ENCODE data around the gene MALRD1.

The MALRD1 gene

GRCh38 chr10:19658622-19659233, 610.1 kb downstream of the MALRD1 start:
- Histone ChIP-seq H3K79me1 (ENCODE audit: low read length) (no peaks in the 10 kb centered on the region), H3K9ac (ENCODE audit: low read length) (no peak overlapping the region), H3K23ac (ENCODE audit: low read length) (no peak overlapping the region), H2BK5ac (ENCODE audit: low read length) (no peak overlapping the region), H3K4me2 (ENCODE audit: low read length) (no peak overlapping the region), H2AK5ac (ENCODE audit: low read length) (no peak overlapping the region), H3K56ac (ENCODE audit: low read length) (no peak overlapping the region), H3K4me1 (ENCODE audit: control insufficient read depth, low read depth, low read length) (no peaks in the 10 kb centered on the region), H3K27ac (ENCODE audit: low read depth, low read length) (no peak overlapping the region), H3K4ac (ENCODE audit: low read depth, low read length) (no peak overlapping the region), H3K79me2 (ENCODE audit: control insufficient read depth, insufficient read depth, low read length) (no peaks in the 10 kb centered on the region), H3K18ac (ENCODE audit: low read length) (no peak overlapping the region), H3K4me3 (ENCODE audit: low read length) (no peak overlapping the region), H3K27me3 (ENCODE audit: insufficient read depth, low read length, poor library complexity) (no peaks in the 10 kb centered on the region), H2BK120ac (ENCODE audit: low read depth, low read length) (no peak overlapping the region), H4K5ac (ENCODE audit: low read length) (no peak overlapping the region), H2BK15ac (replicated peaks; ENCODE audit: low read depth) (no peak overlapping the region), H3K36me3 (ENCODE audit: control insufficient read depth, insufficient read depth, low read length) (no peaks in the 10 kb centered on the region), H4K8ac (ENCODE audit: low read depth, low read length) (no peak overlapping the region)
- no peak for DNase-seq
- WGBS (ENCODE audit: extremely low coverage, insufficient coverage, low lambda C conversion rate) = no CpG with 5 or more reads among the region's 5 CpGs

GRCh38 chr10:19659920-19660655, 611.5 kb downstream of the MALRD1 start:
- no peak overlapping the region for H3K18ac ChIP-seq (ENCODE audit: low read length)
- H3K4me1 ChIP-seq (ENCODE audit: control insufficient read depth, low read depth, low read length) = no peaks in the 10 kb centered on the region
- H3K27ac ChIP-seq (ENCODE audit: low read depth, low read length) = no peak overlapping the region
- H3K9ac ChIP-seq (ENCODE audit: low read length) = no peak overlapping the region
- no peaks in the 10 kb centered on the region for H3K79me1 ChIP-seq (ENCODE audit: low read length)
- H3K36me3 ChIP-seq (ENCODE audit: control insufficient read depth, insufficient read depth, low read length) = no peaks in the 10 kb centered on the region
- H3K27me3 ChIP-seq (ENCODE audit: insufficient read depth, low read length, poor library complexity) = no peaks in the 10 kb centered on the region
- no peak overlapping the region for H2BK120ac ChIP-seq (ENCODE audit: low read depth, low read length)
- no peak overlapping the region for H2BK15ac ChIP-seq (replicated peaks; ENCODE audit: low read depth)
- WGBS (ENCODE audit: extremely low coverage, insufficient coverage, low lambda C conversion rate) = no CpG with 5 or more reads among the region's 4 CpGs
- H4K8ac ChIP-seq (ENCODE audit: low read depth, low read length) = no peak overlapping the region
- no peak overlapping the region for H3K56ac ChIP-seq (ENCODE audit: low read length)
- no peak overlapping the region for H2AK5ac ChIP-seq (ENCODE audit: low read length)
- no peak overlapping the region for H3K4me3 ChIP-seq (ENCODE audit: low read length)
- no peak overlapping the region for H3K23ac ChIP-seq (ENCODE audit: low read length)
- H2BK5ac ChIP-seq (ENCODE audit: low read length) = no peak overlapping the region
- H3K4ac ChIP-seq (ENCODE audit: low read depth, low read length) = no peak overlapping the region
- H3K4me2 ChIP-seq (ENCODE audit: low read length) = no peak overlapping the region
- no peak overlapping the region for H4K5ac ChIP-seq (ENCODE audit: low read length)
- no peaks in the 10 kb centered on the region for H3K79me2 ChIP-seq (ENCODE audit: control insufficient read depth, insufficient read depth, low read length)
- DNase-seq = no peak

- Histone ChIP-seq H3K4me1 (ENCODE audit: control insufficient read depth, low read depth, low read length) (no peaks in the 10 kb centered on the region), H3K18ac (ENCODE audit: low read length) (no peak overlapping the region), H2BK15ac (replicated peaks; ENCODE audit: low read depth) (no peak overlapping the region), H4K5ac (ENCODE audit: low read length) (no peak overlapping the region), H3K36me3 (ENCODE audit: control insufficient read depth, insufficient read depth, low read length) (no peaks in the 10 kb centered on the region), H3K23ac (ENCODE audit: low read length) (no peak overlapping the region), H3K27me3 (ENCODE audit: insufficient read depth, low read length, poor library complexity) (no peaks in the 10 kb centered on the region), H2AK5ac (ENCODE audit: low read length) (no peak overlapping the region), H2BK5ac (ENCODE audit: low read length) (no peak overlapping the region), H3K4ac (ENCODE audit: low read depth, low read length) (no peak overlapping the region), H3K56ac (ENCODE audit: low read length) (no peak overlapping the region), H2BK120ac (ENCODE audit: low read depth, low read length) (no peak overlapping the region), H3K79me2 (ENCODE audit: control insufficient read depth, insufficient read depth, low read length) (no peaks in the 10 kb centered on the region), H3K27ac (ENCODE audit: low read depth, low read length) (no peak overlapping the region), H4K8ac (ENCODE audit: low read depth, low read length) (no peak overlapping the region), H3K79me1 (ENCODE audit: low read length) (no peaks in the 10 kb centered on the region), H3K4me3 (ENCODE audit: low read length) (no peak overlapping the region), H3K4me2 (ENCODE audit: low read length) (no peak overlapping the region), H3K9ac (ENCODE audit: low read length) (no peak overlapping the region)
- no CpG with 5 or more reads among the region's 1 CpG for WGBS (ENCODE audit: extremely low coverage, insufficient coverage, low lambda C conversion rate)
- DNase-seq = peak; percentile 7
These were observed 614.7 kb downstream of the MALRD1 start for GRCh38 chr10:19663344-19663743.

- H3K79me1 ChIP-seq (ENCODE audit: low read length) = no peaks in the 10 kb centered on the region
- no peak overlapping the region for H2BK5ac ChIP-seq (ENCODE audit: low read length)
- no peak overlapping the region for H3K4me3 ChIP-seq (ENCODE audit: low read length)
- H4K5ac ChIP-seq (ENCODE audit: low read length) = no peak overlapping the region
- H3K23ac ChIP-seq (ENCODE audit: low read length) = no peak overlapping the region
- H3K27me3 ChIP-seq (ENCODE audit: insufficient read depth, low read length, poor library complexity) = no peaks in the 10 kb centered on the region
- H3K4ac ChIP-seq (ENCODE audit: low read depth, low read length) = no peak overlapping the region
- H3K27ac ChIP-seq (ENCODE audit: low read depth, low read length) = no peak overlapping the region
- H4K8ac ChIP-seq (ENCODE audit: low read depth, low read length) = no peak overlapping the region
- H2BK120ac ChIP-seq (ENCODE audit: low read depth, low read length) = no peak overlapping the region
- H3K18ac ChIP-seq (ENCODE audit: low read length) = no peak overlapping the region
- no peaks in the 10 kb centered on the region for H3K79me2 ChIP-seq (ENCODE audit: control insufficient read depth, insufficient read depth, low read length)
- WGBS (ENCODE audit: extremely low coverage, insufficient coverage, low lambda C conversion rate) = no CpG with 5 or more reads among the region's 5 CpGs
- H2AK5ac ChIP-seq (ENCODE audit: low read length) = no peak overlapping the region
- DNase-seq = no peak
- no peak overlapping the region for H3K56ac ChIP-seq (ENCODE audit: low read length)
- H3K9ac ChIP-seq (ENCODE audit: low read length) = no peak overlapping the region
- H3K4me2 ChIP-seq (ENCODE audit: low read length) = no peak overlapping the region
- H3K4me1 ChIP-seq (ENCODE audit: control insufficient read depth, low read depth, low read length) = no peaks in the 10 kb centered on the region
- H2BK15ac ChIP-seq (replicated peaks; ENCODE audit: low read depth) = no peak overlapping the region
- H3K36me3 ChIP-seq (ENCODE audit: control insufficient read depth, insufficient read depth, low read length) = no peaks in the 10 kb centered on the region
These were observed 619.5 kb downstream of the MALRD1 start for GRCh38 chr10:19668116-19668515.

- H3K79me1 ChIP-seq (ENCODE audit: low read length) = no peaks in the 10 kb centered on the region
- H3K18ac ChIP-seq (ENCODE audit: low read length) = no peak overlapping the region
- WGBS (ENCODE audit: extremely low coverage, insufficient coverage, low lambda C conversion rate) = no CpG with 5 or more reads among the region's 4 CpGs
- H3K4me3 ChIP-seq (ENCODE audit: low read length) = no peak overlapping the region
- no peaks in the 10 kb centered on the region for H3K27me3 ChIP-seq (ENCODE audit: insufficient read depth, low read length, poor library complexity)
- H2BK120ac ChIP-seq (ENCODE audit: low read depth, low read length) = no peak overlapping the region
- no peak overlapping the region for H3K23ac ChIP-seq (ENCODE audit: low read length)
- no peak overlapping the region for H3K4ac ChIP-seq (ENCODE audit: low read depth, low read length)
- no peak for DNase-seq
- no peaks in the 10 kb centered on the region for H3K36me3 ChIP-seq (ENCODE audit: control insufficient read depth, insufficient read depth, low read length)
- H2BK15ac ChIP-seq (replicated peaks; ENCODE audit: low read depth) = no peak overlapping the region
- no peak overlapping the region for H3K9ac ChIP-seq (ENCODE audit: low read length)
- no peaks in the 10 kb centered on the region for H3K79me2 ChIP-seq (ENCODE audit: control insufficient read depth, insufficient read depth, low read length)
- no peak overlapping the region for H4K5ac ChIP-seq (ENCODE audit: low read length)
- H3K27ac ChIP-seq (ENCODE audit: low read depth, low read length) = no peak overlapping the region
- H2AK5ac ChIP-seq (ENCODE audit: low read length) = no peak overlapping the region
- H2BK5ac ChIP-seq (ENCODE audit: low read length) = no peak overlapping the region
- H3K56ac ChIP-seq (ENCODE audit: low read length) = no peak overlapping the region
- H4K8ac ChIP-seq (ENCODE audit: low read depth, low read length) = no peak overlapping the region
- H3K4me2 ChIP-seq (ENCODE audit: low read length) = no peak overlapping the region
- H3K4me1 ChIP-seq (ENCODE audit: control insufficient read depth, low read depth, low read length) = no peaks in the 10 kb centered on the region
These were observed 627.5 kb downstream of the MALRD1 start for GRCh38 chr10:19676063-19676462.

Measured in mesendoderm (in vitro differentiated cells).